RWPE2 (cell line): ENCODE results near the gene JAK1.
A peak's percentile ranks its signal among the peaks of the same experiment; 100 is the strongest.

Experiments used
- ATAC-seq: fragments of 200-7000 bp; cut with Tn5 transposase; 3 replicates; pipeline ENCODE4 v1.9.1; 2021; ENCODE audit warnings: low read depth
- DNase-seq: peaks from one replicate; pipeline ENCODE4 v3.0.0-alpha.2; 2020; ENCODE audit warnings: low spot score
- H3K27ac ChIP-seq: fragments of 450-650 bp; 2 replicates; pipeline ENCODE4 v1.5.1; 2017; ENCODE audit warnings: mild to moderate bottlenecking; ENCODE audit not compliant: poor library complexity, severe bottlenecking
- H3K27me3 ChIP-seq: fragments of 250-450 bp; sonication (Bioruptor Pico); 2 replicates; pipeline ENCODE4 v1.5.1; 2021; ENCODE audit warnings: mild to moderate bottlenecking, moderate library complexity; ENCODE audit not compliant: insufficient read depth, poor library complexity, severe bottlenecking
- H3K36me3 ChIP-seq: fragments of 250-450 bp; sonication (Bioruptor Pico); 2 replicates; pipeline ENCODE4 v1.5.1; 2020; ENCODE audit warnings: low read depth, mild to moderate bottlenecking, moderate library complexity
- H3K4me1 ChIP-seq: fragments of 250-450 bp; sonication (Bioruptor Pico); 2 replicates; pipeline ENCODE4 v1.5.1; 2021; ENCODE audit warnings: mild to moderate bottlenecking, moderate library complexity; ENCODE audit not compliant: insufficient read depth, poor library complexity, severe bottlenecking
- H3K4me3 ChIP-seq: fragments of 250-450 bp; sonication (Bioruptor Pico); 2 replicates; pipeline ENCODE4 v1.5.1; 2021; ENCODE audit warnings: mild to moderate bottlenecking, moderate library complexity; ENCODE audit not compliant: severe bottlenecking
- H3K9me3 ChIP-seq: fragments of 250-450 bp; sonication (Bioruptor Pico); 2 replicates; pipeline ENCODE4 v1.5.1; 2021; ENCODE audit warnings: mild to moderate bottlenecking, moderate library complexity; ENCODE audit not compliant: severe bottlenecking
- CTCF ChIP-seq: fragments of 450-650 bp; IDR thresholded peaks from one replicate; pipeline ENCODE4 v1.5.1; 2017; ENCODE audit warnings: mild to moderate bottlenecking, moderate library complexity; ENCODE audit not compliant: poor library complexity, severe bottlenecking

Gene JAK1

GRCh38 chr1:64838486-64838885 is 127.9 kb downstream of the JAK1 start:
- Histone ChIP-seq H3K27me3 (no peaks in the 10 kb centered on the region), H3K4me3 (no peak overlapping the region), H3K4me1 (peaks cover 10% of the 10 kb centered on the region), H3K9me3 (no peaks in the 10 kb centered on the region), H3K36me3 (peaks cover 48% of the 10 kb centered on the region), H3K27ac (no peak overlapping the region)
- DNase-seq (no peak), ATAC-seq (no peak)
- TF ChIP-seq CTCF: no peak

- peaks cover 10% of the 10 kb centered on the region for H3K4me1 ChIP-seq
- no peak overlapping the region for H3K4me3 ChIP-seq
- no peak for ATAC-seq
- H3K9me3 ChIP-seq: no peaks in the 10 kb centered on the region
- H3K36me3 ChIP-seq: peaks cover 58% of the 10 kb centered on the region
- H3K27ac ChIP-seq: no peak overlapping the region
- no peak for TF ChIP-seq CTCF
- DNase-seq: no peak
- H3K27me3 ChIP-seq: no peaks in the 10 kb centered on the region
These were observed 129.5 kb downstream of the JAK1 start for GRCh38 chr1:64836802-64837201.

- TF ChIP-seq CTCF: no peak
- no peaks in the 10 kb centered on the region for H3K27me3 ChIP-seq
- ATAC-seq (peak; percentile 74), DNase-seq (no peak)
- no peak overlapping the region for H3K4me3 ChIP-seq
- peaks cover 6% of the 10 kb centered on the region for H3K4me1 ChIP-seq
- H3K36me3 ChIP-seq: peaks cover 47% of the 10 kb centered on the region
- no peaks in the 10 kb centered on the region for H3K9me3 ChIP-seq
- H3K27ac ChIP-seq: no peak overlapping the region
These were observed 131.6 kb downstream of the JAK1 start for GRCh38 chr1:64834734-64835133.

- Histone ChIP-seq H3K4me3 (no peak overlapping the region), H3K36me3 (peaks cover 24% of the 10 kb centered on the region), H3K9me3 (no peaks in the 10 kb centered on the region), H3K4me1 (peaks cover 6% of the 10 kb centered on the region), H3K27me3 (no peaks in the 10 kb centered on the region), H3K27ac (no peak overlapping the region)
- DNase-seq (no peak), ATAC-seq (no peak)
- no peak for TF ChIP-seq CTCF
These were observed 136.2 kb downstream of the JAK1 start for GRCh38 chr1:64830030-64830651.

- peaks cover under 1% of the 10 kb centered on the region for H3K4me1 ChIP-seq
- no peak for TF ChIP-seq CTCF
- DNase-seq: no peak
- H3K27ac ChIP-seq: no peak overlapping the region
- H3K27me3 ChIP-seq: no peaks in the 10 kb centered on the region
- no peak overlapping the region for H3K4me3 ChIP-seq
- H3K36me3 ChIP-seq: peaks cover 20% of the 10 kb centered on the region
- no peaks in the 10 kb centered on the region for H3K9me3 ChIP-seq
- no peak for ATAC-seq
These were observed 136.8 kb downstream of the JAK1 start for GRCh38 chr1:64829411-64830029.
